Prostate gland (tissue), 2 donors: ENCODE results near the gene COMMD1. TPM values are rescaled to one million over a fixed set of nuclear protein-coding genes. Genes with fewer than 3 reads are reported as not detected.

Experiments used
- DNase-seq: peaks from one replicate; pipeline ENCODE4 v3.0.0-alpha.2; 2019; ENCODE audit warnings: low spot score
- H3K27ac ChIP-seq, 2 donors: fragments of 200-600 bp; sonication (generic); 2 replicates each; pipeline ENCODE4 v1.5.1; 2017 to 2019
- H3K27me3 ChIP-seq: fragments of 200-600 bp; sonication (generic); replicated peaks from 2 replicates; pipeline ENCODE4 v1.5.1; 2019; ENCODE audit not compliant: insufficient read depth
- H3K36me3 ChIP-seq, 2 donors: fragments of 200-600 bp; sonication (generic); 1 replicate in 1 of 2; 2 replicates in 1 of 2; pipeline versions ENCODE4 v1.5.1 to v1.8.1; 2017 to 2019
- H3K4me1 ChIP-seq: fragments of 200-600 bp; sonication (generic); replicated peaks from 2 replicates; pipeline ENCODE4 v1.5.1; 2019
- H3K4me3 ChIP-seq, 2 donors: fragments of 200-600 bp; sonication (generic); 2 replicates each; pipeline ENCODE4 v1.5.1; 2017 to 2019
- H3K9me3 ChIP-seq: fragments of 200-600 bp; sonication (generic); 2 replicates; pipeline ENCODE4 v1.5.1; 2017
- POLR2A ChIP-seq: fragments of 450-650 bp; IDR thresholded peaks from one replicate; pipeline ENCODE4 v1.6.1; 2016; ENCODE audit warnings: antibody characterized with exemption, mild to moderate bottlenecking
- POLR2AphosphoS5 ChIP-seq: sonication (generic); formaldehyde crosslinking; IDR thresholded peaks from one replicate; pipeline ENCODE4 v1.6.1; 2017; ENCODE audit warnings: antibody characterized with exemption
- WGBS: methylation state at CpG from one replicate; pipeline ENCODE4 v1.1.5; 2018; 5-methylcytosine and 5-hydroxymethylcytosine counted together
- intact Hi-C: fragments of 100-400 bp; cut with DNase I; formaldehyde crosslinking; loops from one replicate; pipeline ENCODE4 v1.14.2; 2022
- total RNA-seq, 2 donors: library from RNA; depleted of rRNA; stranded (reverse); fragments of >200 nt; gene quantifications; one replicate each; pipeline ENCODE4 v1.1.0, GENCODE V29; 2016
- TF ChIP-seq, protein P1 (sequence below), 4 experiments: fragments of 200-600 bp in 2 of 4; fragments of 450-650 bp in 2 of 4; sonication (generic) in 2 of 4; IDR thresholded peaks; 1 replicate in 3 of 4; 2 replicates in 1 of 4; pipeline ENCODE4 v1.5.1; 2016 to 2019; ENCODE audit warnings: antibody characterized with exemption in 4 of 4, mild to moderate bottlenecking in 2 of 4, moderate library complexity in 2 of 4

COMMD1 gene
- total RNA-seq, 2 donors from 2014 or later = 41.9 to 63.9 TPM

DNA sequence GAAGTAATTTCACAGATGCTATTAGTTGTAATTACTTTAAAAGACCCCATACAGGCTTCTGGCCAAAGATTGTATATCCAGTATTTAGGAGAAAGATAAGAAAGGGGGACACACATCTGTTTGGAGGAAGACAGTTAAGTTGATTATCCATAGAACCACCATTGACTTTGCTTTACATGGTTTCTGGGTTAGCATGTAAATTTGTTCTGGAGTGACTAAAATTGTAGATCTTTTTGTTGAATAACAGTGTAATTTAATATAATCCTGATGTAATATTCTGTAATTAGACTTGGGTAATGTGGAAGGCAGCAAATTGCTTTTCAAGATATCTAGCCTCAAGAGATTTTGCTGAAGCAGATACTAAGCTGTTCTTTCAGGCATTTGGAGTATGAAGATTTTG lies 17.2 kb downstream of the COMMD1 start:
- Histone ChIP-seq H3K4me1 (peaks cover 6% of the 10 kb centered on the region), H3K36me3 (no peaks in the 10 kb centered on the region), H3K4me3 (no peak overlapping the region), H3K27me3 (no peaks in the 10 kb centered on the region), H3K9me3 (no peaks in the 10 kb centered on the region), H3K27ac (no peak overlapping the region)
- TF ChIP-seq POLR2AphosphoS5 (no peak), POLR2A (no peak)
- TF ChIP-seq, protein P1, sequence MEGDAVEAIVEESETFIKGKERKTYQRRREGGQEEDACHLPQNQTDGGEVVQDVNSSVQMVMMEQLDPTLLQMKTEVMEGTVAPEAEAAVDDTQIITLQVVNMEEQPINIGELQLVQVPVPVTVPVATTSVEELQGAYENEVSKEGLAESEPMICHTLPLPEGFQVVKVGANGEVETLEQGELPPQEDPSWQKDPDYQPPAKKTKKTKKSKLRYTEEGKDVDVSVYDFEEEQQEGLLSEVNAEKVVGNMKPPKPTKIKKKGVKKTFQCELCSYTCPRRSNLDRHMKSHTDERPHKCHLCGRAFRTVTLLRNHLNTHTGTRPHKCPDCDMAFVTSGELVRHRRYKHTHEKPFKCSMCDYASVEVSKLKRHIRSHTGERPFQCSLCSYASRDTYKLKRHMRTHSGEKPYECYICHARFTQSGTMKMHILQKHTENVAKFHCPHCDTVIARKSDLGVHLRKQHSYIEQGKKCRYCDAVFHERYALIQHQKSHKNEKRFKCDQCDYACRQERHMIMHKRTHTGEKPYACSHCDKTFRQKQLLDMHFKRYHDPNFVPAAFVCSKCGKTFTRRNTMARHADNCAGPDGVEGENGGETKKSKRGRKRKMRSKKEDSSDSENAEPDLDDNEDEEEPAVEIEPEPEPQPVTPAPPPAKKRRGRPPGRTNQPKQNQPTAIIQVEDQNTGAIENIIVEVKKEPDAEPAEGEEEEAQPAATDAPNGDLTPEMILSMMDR (IDR thresholded peaks at IDR 0.05) = no peak
- intact Hi-C loops = loop anchor here (5.0 kb wide), 1 partner anchor 270 kb away; no protein-coding TSS in a partner anchor
- DNase-seq = no peak

DNA sequence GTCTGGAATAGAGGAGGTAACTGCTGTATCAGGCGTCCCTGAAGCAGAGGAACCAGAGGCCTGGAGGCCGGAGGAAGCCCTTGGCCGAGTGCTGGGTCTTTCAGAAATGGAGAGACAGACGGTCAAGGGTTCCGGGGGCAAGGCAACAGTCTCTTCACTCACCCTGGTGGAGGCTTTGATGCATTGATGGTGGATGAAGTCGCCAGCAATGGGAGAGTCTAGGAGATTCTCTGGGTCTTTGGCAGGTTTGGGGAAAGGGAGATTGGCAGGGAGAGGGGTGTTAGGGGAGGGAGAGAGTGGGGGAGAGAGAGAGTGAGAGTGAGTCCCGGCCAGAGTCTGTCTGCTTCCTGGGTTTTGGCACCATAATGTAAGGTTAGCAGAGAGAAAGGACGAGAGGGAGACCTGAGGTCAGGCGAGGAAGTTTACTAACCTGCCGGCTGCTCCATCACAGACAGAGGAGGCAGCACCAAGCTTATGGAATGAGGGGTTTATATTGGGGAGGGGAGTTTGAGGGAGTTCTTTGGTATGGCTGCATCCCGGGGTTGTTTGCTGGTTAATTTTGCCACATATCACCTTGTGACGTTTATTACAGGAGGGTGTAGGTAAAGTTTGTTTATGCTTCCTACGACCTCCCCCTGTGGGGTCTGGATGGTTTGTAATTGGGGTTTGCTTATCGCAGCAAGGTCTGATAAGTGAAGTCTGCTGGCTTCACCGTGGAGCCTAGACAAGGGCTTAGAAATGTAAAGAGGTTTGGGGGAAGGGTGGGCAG lies 19.6 kb downstream of the COMMD1 start:
- WGBS = 76% methylated on average over 15 of the region's 15 CpGs
- H3K4me1 ChIP-seq = no peaks in the 10 kb centered on the region
- no peak overlapping the region for H3K27ac ChIP-seq
- no peak for DNase-seq
- no peaks in the 10 kb centered on the region for H3K9me3 ChIP-seq
- no peak for TF ChIP-seq POLR2A
- TF ChIP-seq, protein P1 (IDR thresholded peaks at IDR 0.05) = no peak
- TF ChIP-seq POLR2AphosphoS5 = no peak
- H3K4me3 ChIP-seq = no peak overlapping the region
- H3K36me3 ChIP-seq = no peaks in the 10 kb centered on the region
- H3K27me3 ChIP-seq = no peaks in the 10 kb centered on the region
- intact Hi-C loops = loop anchor here (5.0 kb wide), 1 partner anchor 267 kb away; no protein-coding TSS in a partner anchor

DNA sequence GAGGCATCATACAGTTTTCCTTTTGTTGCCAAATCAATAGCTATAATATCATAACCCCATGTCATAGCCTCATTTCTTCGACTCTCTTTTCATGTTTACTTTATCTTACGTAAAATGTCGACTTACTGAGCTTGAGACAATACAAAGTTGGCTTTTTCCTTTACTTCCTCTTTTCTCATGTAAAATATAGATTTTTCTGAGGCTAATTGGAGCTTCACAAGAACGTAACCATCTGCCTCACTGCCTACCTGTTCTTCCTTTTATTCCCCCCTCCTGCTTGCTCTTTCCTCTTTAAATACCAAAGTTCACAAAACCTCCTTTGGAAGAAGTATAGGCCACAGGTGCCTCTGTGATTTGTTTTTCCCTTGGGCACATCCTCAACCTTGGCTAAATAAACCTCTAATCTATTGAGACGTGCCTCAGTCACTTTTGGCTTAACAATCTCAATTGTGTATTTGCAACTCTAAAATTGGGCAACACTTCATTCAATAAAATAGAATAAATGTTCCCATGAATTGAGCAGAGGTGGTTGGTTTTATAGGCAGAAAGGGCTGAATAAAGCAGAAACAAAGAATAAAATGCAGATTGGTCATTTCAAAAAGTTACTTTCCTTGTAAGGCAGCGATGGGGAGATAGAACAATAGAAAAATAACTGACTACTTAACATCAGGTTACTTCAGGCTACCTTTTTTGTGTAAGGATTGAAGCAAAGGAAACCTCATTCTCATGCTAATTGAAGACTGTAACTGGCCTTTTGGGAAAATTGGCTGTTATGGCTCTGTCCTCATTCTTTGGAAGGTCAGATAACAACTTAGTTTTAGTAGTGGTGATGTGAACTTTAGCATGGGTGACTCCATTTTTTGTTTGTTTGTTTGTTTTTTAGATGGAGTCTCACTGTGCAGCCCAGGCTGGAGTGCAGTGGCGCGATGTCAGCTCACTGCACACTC lies 21.3 kb downstream of the COMMD1 start:
- no peaks in the 10 kb centered on the region for H3K9me3 ChIP-seq
- intact Hi-C loops = no loop called here
- no peak for DNase-seq
- 78% methylated on average over 8 of the region's 8 CpGs for WGBS
- no peaks in the 10 kb centered on the region for H3K4me1 ChIP-seq
- TF ChIP-seq POLR2A = no peak
- TF ChIP-seq POLR2AphosphoS5 = peak; percentile 17
- TF ChIP-seq, protein P1 (IDR thresholded peaks at IDR 0.05) = no peak
- no peaks in the 10 kb centered on the region for H3K27me3 ChIP-seq
- no peak overlapping the region for H3K4me3 ChIP-seq
- no peak overlapping the region for H3K27ac ChIP-seq
- H3K36me3 ChIP-seq = no peaks in the 10 kb centered on the region

DNA sequence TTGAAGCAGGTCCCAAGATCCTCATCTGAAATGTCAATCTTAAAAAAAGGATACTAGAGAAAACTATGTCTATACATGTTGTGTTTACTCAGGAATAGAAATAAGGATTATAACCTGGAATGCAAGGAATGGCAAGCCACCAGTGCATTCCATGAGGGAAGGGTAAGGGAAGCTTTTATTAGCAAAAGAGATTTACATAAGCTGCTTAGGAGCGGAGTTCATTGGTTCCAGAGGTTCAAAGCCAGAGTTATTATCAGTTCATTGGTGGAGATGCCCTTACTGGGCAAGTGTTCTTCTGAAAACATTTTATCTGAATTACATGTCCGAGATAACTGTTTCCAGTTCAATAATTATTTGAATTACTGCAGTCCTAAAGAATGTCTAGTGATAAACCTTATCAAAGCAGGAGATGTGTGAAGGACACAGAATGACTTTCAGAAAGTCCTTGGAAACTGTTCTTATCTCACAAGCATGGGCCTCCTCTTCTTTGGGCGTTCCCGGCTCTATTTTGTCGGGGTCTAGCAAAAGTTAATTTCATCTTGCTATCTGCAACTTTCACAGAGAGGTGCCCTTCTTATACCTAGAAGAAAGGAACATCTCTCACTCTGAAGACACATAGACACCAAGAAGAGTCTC lies 23.5 kb downstream of the COMMD1 start:
- H3K27me3 ChIP-seq = no peaks in the 10 kb centered on the region
- no peak overlapping the region for H3K27ac ChIP-seq
- no peak for DNase-seq
- TF ChIP-seq, protein P1 (IDR thresholded peaks at IDR 0.05) = no peak
- no peak for TF ChIP-seq POLR2A
- no peak for TF ChIP-seq POLR2AphosphoS5
- H3K9me3 ChIP-seq = no peaks in the 10 kb centered on the region
- intact Hi-C loops = no loop called here
- 90% methylated on average over 5 of the region's 5 CpGs for WGBS
- H3K4me3 ChIP-seq = no peak overlapping the region
- no peaks in the 10 kb centered on the region for H3K4me1 ChIP-seq
- H3K36me3 ChIP-seq = no peaks in the 10 kb centered on the region
